Thyroid gland (tissue), 4 donors: ENCODE results near the gene FBRSL1. TPM values are rescaled to one million over a fixed set of nuclear protein-coding genes. Genes with fewer than 3 reads are reported as not detected.

Experiments used
- DNase-seq, 2 donors: peaks; one replicate each; pipeline ENCODE4 v3.0.0-alpha.2; 2019
- H3K27ac ChIP-seq, 3 donors: fragments of 200-600 bp; sonication (generic); 1 replicate in 2 of 3; 2 replicates in 1 of 3; pipeline ENCODE4 v1.5.1; 2016 to 2019; ENCODE audit warnings: mild to moderate bottlenecking in 1 of 3, moderate library complexity in 1 of 3
- H3K27me3 ChIP-seq: fragments of 200-600 bp; sonication (generic); one replicate; pipeline ENCODE4 v1.5.1; 2019
- H3K36me3 ChIP-seq, 2 donors: fragments of 200-600 bp; sonication (generic); one replicate each; pipeline ENCODE4 v1.5.1; 2016 to 2019
- H3K4me1 ChIP-seq, 2 donors: fragments of 200-600 bp; sonication (generic); one replicate each; pipeline ENCODE4 v1.5.1; 2017 to 2019
- H3K4me3 ChIP-seq, 3 donors: fragments of 200-600 bp; sonication (generic); replicated peaks in 1 of 3; 1 replicate in 2 of 3; 2 replicates in 1 of 3; pipeline ENCODE4 v1.5.1; 2016; ENCODE audit warnings: mild to moderate bottlenecking in 1 of 3
- H3K9me3 ChIP-seq: fragments of 200-600 bp; sonication (generic); one replicate; pipeline ENCODE4 v1.5.1; 2017
- POLR2A ChIP-seq, 2 donors: fragments of 450-650 bp; IDR thresholded peaks; one replicate each; pipeline ENCODE4 v1.6.1; 2017; ENCODE audit warnings: antibody characterized with exemption in 2 of 2, mild to moderate bottlenecking in 2 of 2, moderate library complexity in 1 of 2
- WGBS, 2 donors: methylation state at CpG; one replicate each; pipeline ENCODE4 v1.1.5; 2017; 5-methylcytosine and 5-hydroxymethylcytosine counted together
- intact Hi-C: fragments of 100-400 bp; cut with DNase I; formaldehyde crosslinking; loops from one replicate; pipeline ENCODE4 v1.15.1; 2023
- total RNA-seq, 4 donors: library from RNA; depleted of rRNA; stranded (reverse); fragments of >200 nt; gene quantifications; one replicate each; pipeline ENCODE4 v1.2.3, GENCODE V29; 2016
- TF ChIP-seq, protein P1 (sequence below), 6 experiments: fragments of 200-600 bp in 3 of 6; fragments of 450-650 bp in 3 of 6; sonication (generic) in 3 of 6; IDR thresholded peaks; one replicate each; pipeline ENCODE4 v1.5.1; 2016 to 2019; ENCODE audit warnings: antibody characterized with exemption in 6 of 6, mild to moderate bottlenecking in 2 of 6, inconsistent platforms in 1 of 6, moderate library complexity in 1 of 6

FBRSL1 gene
- total RNA-seq, 4 donors from 2014 or later, result 9.2 to 19.7 (median 12.0) TPM

DNA sequence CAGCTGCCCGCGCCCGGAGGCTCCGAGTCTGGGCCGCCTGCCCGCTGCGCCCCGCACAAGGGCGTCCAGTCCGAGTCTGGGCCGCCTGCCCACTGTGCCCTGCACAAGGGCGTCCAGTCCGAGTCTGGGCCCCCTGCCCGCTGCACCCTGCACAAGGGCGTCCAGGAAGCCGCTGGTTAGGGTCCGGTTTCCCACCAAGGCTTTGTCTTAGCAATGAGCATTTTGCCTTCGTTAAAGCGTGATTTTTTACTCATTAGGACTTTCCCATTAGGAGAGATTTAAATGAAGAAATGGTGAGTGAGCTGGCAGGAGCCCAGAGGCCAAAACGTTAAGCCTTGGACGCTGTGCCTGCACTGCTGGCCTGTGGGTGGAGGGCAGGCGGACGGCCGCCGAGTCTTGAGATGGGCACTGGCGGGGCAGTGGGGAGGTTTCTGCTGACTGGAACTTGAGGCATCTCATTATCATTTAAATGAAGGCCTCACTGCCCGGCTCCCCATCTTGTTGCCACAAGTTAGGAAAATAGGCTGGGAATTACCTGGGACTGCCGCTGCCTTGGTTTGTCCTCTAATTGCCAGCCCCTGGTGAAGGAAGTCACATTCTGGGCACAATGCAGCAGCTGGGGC lies 36.0 kb downstream of the FBRSL1 start:
- Histone ChIP-seq H3K27me3 (no peaks in the 10 kb centered on the region), H3K36me3 (no peaks in the 10 kb centered on the region), H3K4me3 (no peak overlapping the region), H3K9me3 (no peaks in the 10 kb centered on the region), H3K27ac (no peak overlapping the region), H3K4me1 (peaks cover 37 to 43% of the 10 kb centered on the region in 2 donors)
- 89 to 94% methylated on average over 27 to 28 of the region's 28 CpGs for WGBS, 2 donors
- no peak for DNase-seq
- intact Hi-C loops, result no loop called here
- TF ChIP-seq, protein P1, sequence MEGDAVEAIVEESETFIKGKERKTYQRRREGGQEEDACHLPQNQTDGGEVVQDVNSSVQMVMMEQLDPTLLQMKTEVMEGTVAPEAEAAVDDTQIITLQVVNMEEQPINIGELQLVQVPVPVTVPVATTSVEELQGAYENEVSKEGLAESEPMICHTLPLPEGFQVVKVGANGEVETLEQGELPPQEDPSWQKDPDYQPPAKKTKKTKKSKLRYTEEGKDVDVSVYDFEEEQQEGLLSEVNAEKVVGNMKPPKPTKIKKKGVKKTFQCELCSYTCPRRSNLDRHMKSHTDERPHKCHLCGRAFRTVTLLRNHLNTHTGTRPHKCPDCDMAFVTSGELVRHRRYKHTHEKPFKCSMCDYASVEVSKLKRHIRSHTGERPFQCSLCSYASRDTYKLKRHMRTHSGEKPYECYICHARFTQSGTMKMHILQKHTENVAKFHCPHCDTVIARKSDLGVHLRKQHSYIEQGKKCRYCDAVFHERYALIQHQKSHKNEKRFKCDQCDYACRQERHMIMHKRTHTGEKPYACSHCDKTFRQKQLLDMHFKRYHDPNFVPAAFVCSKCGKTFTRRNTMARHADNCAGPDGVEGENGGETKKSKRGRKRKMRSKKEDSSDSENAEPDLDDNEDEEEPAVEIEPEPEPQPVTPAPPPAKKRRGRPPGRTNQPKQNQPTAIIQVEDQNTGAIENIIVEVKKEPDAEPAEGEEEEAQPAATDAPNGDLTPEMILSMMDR (IDR thresholded peaks at IDR 0.05), result no peak
- no peak for TF ChIP-seq POLR2A (IDR thresholded peaks at IDR 0.05)

DNA sequence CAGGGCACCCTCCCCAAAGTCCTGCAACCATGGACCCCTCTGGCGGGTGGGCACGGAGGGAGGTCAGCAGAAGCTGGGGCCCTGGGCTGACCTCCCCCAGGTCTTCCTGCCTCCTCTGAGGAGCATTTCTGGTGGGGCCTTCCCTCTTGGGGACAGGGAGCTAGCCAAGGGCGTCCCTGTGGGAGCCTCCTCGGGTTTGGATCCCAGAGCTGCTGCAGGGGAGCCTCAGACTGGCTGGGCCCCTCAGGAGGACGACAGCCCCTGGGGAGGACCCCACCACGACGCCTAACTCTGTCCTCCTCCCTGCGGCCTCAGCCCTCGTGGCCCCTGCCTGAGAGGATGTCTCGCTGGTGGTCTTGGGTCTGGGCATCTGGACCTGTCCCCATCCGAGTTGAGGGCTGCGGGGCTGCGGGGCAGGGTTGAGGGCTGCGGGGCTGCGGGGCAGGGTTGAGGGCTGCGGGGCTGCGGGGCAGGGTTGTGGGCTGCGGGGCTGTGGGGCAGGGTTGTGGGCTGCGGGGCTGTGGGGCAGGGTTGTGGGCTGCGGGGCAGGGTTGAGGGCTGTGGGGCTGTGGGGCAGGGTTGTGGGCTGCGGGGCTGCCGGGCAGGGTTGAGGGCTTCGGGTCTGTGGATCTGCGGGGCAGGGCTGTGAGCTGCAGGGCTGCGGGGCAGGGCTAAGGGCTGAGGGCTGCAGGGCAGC lies 37.4 kb downstream of the FBRSL1 start:
- Histone ChIP-seq H3K36me3 (no peaks in the 10 kb centered on the region), H3K4me1 (peaks cover 23 to 29% of the 10 kb centered on the region in 2 donors), H3K27me3 (no peaks in the 10 kb centered on the region), H3K4me3 (no peak overlapping the region), H3K27ac (no peak overlapping the region), H3K9me3 (no peaks in the 10 kb centered on the region)
- intact Hi-C loops, result no loop called here
- no peak for TF ChIP-seq POLR2A (IDR thresholded peaks at IDR 0.05)
- TF ChIP-seq, protein P1 (IDR thresholded peaks at IDR 0.05), result no peak
- WGBS, 2 donors, result 91% methylated on average over 10 to 17 of the region's 25 CpGs
- no peak for DNase-seq

DNA sequence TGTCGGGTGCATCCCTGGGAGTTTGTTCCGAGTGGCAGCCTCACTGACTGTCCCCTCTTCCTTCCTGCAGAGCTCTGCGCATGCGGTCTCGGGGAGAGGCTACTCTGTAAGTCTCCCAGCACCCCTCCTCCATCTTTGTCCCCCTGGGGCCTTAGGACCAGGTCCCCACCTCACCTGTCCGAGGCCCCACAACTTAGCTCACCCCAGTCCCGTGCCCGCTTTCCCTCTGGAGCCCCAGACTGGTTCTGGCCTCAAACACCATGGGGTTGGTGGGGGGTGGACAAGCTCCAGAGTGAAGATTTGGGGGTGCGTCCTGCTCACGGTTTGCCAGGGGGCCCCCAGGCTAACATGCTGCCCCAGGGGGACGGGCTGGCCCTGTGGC lies 37.9 kb downstream of the FBRSL1 start:
- H3K36me3 ChIP-seq, result no peaks in the 10 kb centered on the region
- H3K27me3 ChIP-seq, result no peaks in the 10 kb centered on the region
- 90 to 99% methylated on average over 11 of the region's 11 CpGs for WGBS, 2 donors
- H3K4me3 ChIP-seq, result no peak overlapping the region
- DNase-seq, result no peak
- H3K27ac ChIP-seq, result no peak overlapping the region
- peaks cover 18 to 23% of the 10 kb centered on the region in 2 donors for H3K4me1 ChIP-seq
- H3K9me3 ChIP-seq, result no peaks in the 10 kb centered on the region
- intact Hi-C loops, result no loop called here
- no peak for TF ChIP-seq POLR2A (IDR thresholded peaks at IDR 0.05)
- TF ChIP-seq, protein P1 (IDR thresholded peaks at IDR 0.05), result no peak

DNA sequence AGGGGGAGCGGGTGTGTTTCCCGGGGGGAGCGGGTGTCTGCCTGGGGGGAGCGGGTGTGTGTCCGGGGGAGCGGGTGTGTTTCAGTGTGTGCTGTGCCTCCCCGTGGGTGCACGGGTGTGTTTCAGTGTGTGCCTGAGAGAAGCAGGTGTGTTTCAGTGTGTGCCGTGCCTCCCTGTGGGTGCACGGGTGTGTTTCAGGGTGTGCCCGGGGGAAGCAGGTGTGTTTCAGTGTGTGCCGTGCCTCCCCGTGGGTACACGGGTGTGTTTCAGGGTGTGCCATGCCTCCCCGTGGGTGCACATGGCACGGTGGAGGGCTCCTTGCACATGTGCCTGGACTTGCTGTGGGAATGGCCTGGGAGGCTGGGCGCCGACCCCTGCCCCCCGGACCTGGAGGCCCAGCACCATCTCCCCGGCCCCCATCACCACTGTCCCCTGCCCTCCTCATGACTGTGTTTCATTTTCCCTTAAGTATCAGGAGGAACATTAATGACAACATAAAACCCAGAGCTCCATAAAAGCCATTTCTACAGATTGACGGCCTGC lies 38.7 kb downstream of the FBRSL1 start:
- no peaks in the 10 kb centered on the region for H3K9me3 ChIP-seq

More for the DNA sequence above, 38.7 kb downstream of the FBRSL1 start:
- TF ChIP-seq, protein P1 (IDR thresholded peaks at IDR 0.05), result no peak
- TF ChIP-seq POLR2A (IDR thresholded peaks at IDR 0.05), result no peak
- Histone ChIP-seq H3K27me3 (no peaks in the 10 kb centered on the region), H3K4me1 (peaks cover 12 to 16% of the 10 kb centered on the region in 2 donors), H3K4me3 (no peak overlapping the region), H3K27ac (no peak overlapping the region), H3K36me3 (no peaks in the 10 kb centered on the region)
- 96 to 97% methylated on average over 16 to 20 of the region's 21 CpGs for WGBS, 2 donors
- DNase-seq, result no peak
- intact Hi-C loops, result no loop called here
